ENCODE data around the gene ITGA5. TPM values are rescaled to one million over a fixed set of nuclear protein-coding genes. Genes with fewer than 3 reads are reported as not detected.

Gene ITGA5
- total and polyA plus RNA-seq, 9 of the 15 experiments (the other 6 are each of a cell fraction or from before 2014, with no cell fraction given), result 9.1 to 82.1 (median 47.4) TPM

GRCh38 chr12:54370171-54370730, 48.8 kb downstream of the ITGA5 start:
- CTCF ChIA-PET (ENCODE audit: low intra/inter-chr PET ratio), result interaction anchor here (1.2 to 4.9 kb wide), 5 partner anchors 9 to 154 kb away, joined by 3 to 50 read pairs (median 8); no protein-coding TSS in a partner anchor
- Histone ChIP-seq H3K36me3 (ENCODE audit: control insufficient read depth, insufficient read depth, low read length) (peaks cover 46% of the 10 kb centered on the region; the same call in 2 of the 3 replicates), H2AFZ (ENCODE audit: low read depth, low read length) (peak overlapping the region; percentile 34; the same call in 1 of the 2 replicates), H3K4me2 (ENCODE audit: insufficient read depth, low read length) (peak overlapping the region; percentile 40), H3K4me1 (replicated peaks in 1 of 2; ENCODE audit: control insufficient read depth in 2 of 2, insufficient read depth in 2 of 2, low read length in 2 of 2) (peaks cover 49% of the 10 kb centered on the region in 2 experiments), H3K9me1 (ENCODE audit: control insufficient read depth, insufficient read depth, low read length) (no peaks in the 10 kb centered on the region), H3K9me3 (replicated peaks; ENCODE audit: control insufficient read depth, insufficient read depth, low read depth, low read length) (no peaks in the 10 kb centered on the region), H3K27me3 (ENCODE audit: control insufficient read depth in 2 of 2, insufficient read depth in 2 of 2, low read length in 2 of 2) (no peaks in the 10 kb centered on the region), H4K20me1 (replicated peaks; ENCODE audit: control insufficient read depth, insufficient read depth, low read length) (no peaks in the 10 kb centered on the region), H3K9ac (ENCODE audit: insufficient read depth in 1 of 2, low read depth in 2 of 2, low read length in 2 of 2) (peak overlapping the region; percentile 19 to 87; a peak in 3 of 4 replicates), H3K4me3 (peak overlapping the region; percentile 22; the same call in 1 of the 2 replicates), H3K27ac (ENCODE audit: extremely low read depth, low read depth, low read length) (peak overlapping the region; percentile 87; the same call in 1 of the 3 replicates), H3K79me2 (ENCODE audit: control insufficient read depth, insufficient read depth, low read length) (peaks cover 5% of the 10 kb centered on the region; the same call in 1 of the 3 replicates)
- BruUV-seq (replicated peaks), result no TSS peak
- DNase-seq (ENCODE audit: extremely low read depth in 1 of 4, low spot score in 3 of 4) (peak; percentile 75 to 87 (median 81)), FAIRE-seq (no peak), ATAC-seq (peak; percentile 86)
- intact Hi-C loops (cut with micrococcal nuclease), result loop anchor here (1.0 kb wide), 1 partner anchor 69 kb away; no protein-coding TSS in a partner anchor
- in situ Hi-C loops (cut with MboI), result no loop called here
- POLR2A ChIA-PET, result interaction anchor here (0.6 to 2.7 kb wide), 12 partner anchors 9 to 541 kb away, joined by 3 to 11 read pairs (median 4); partner anchors contain the start of genes CBX5 and HNRNPA1
- WGBS (ENCODE audit: insufficient coverage, low coverage, missing lambda C conversion rate), result 15% methylated on average over 17 of the region's 44 CpGs
- TF ChIP-seq CTCF (IDR thresholded peaks at IDR 0.05 in 2 of 3, conservative IDR thresholded peaks at IDR 0.05 in 1 of 3; ENCODE audit: insufficient read depth in 2 of 3, low read depth in 1 of 3, low read length in 3 of 3) (peak; percentile 90 to 97 (median 94)), TFE3 (CRISPR knock-in tag; IDR thresholded peaks at IDR 0.05) (no peak), CREB1 (IDR thresholded peaks at IDR 0.05) (no peak), CREB1 (CRISPR knock-in tag; IDR thresholded peaks at IDR 0.05) (peak; percentile 42; the same call in 1 of the 2 replicates), ZNF23 (CRISPR knock-in tag; IDR thresholded peaks at IDR 0.05) (no peak), HEY1 (CRISPR knock-in tag; IDR thresholded peaks at IDR 0.05; ENCODE audit: borderline replicate concordance) (no peak), CCNT2 (IDR thresholded peaks at IDR 0.05; ENCODE audit: borderline replicate concordance, extremely low read depth, insufficient read length, low read depth, low read length) (peak; percentile 61), ZNF277 (CRISPR knock-in tag; IDR thresholded peaks at IDR 0.05; ENCODE audit: borderline replicate concordance) (no peak), ZBTB5 (IDR thresholded peaks at IDR 0.05) (no peak), MECOM (CRISPR knock-in tag; IDR thresholded peaks at IDR 0.05) (no peak), ATF2 (CRISPR knock-in tag; IDR thresholded peaks at IDR 0.05) (no peak), TCFL5 (CRISPR knock-in tag; conservative IDR thresholded peaks at IDR 0.05) (no peak)
